Hepatocyte (in vitro differentiated cells): ENCODE measurements around the gene FRY.

ENCODE experiments used
- CTCF ChIP-seq: fragments of 200-600 bp; sonication (generic); IDR thresholded peaks from 2 replicates; pipeline ENCODE4 v1.5.1; 2016; ENCODE audit warnings: antibody characterized with exemption, mild to moderate bottlenecking; ENCODE audit not compliant: poor library complexity
- EZH2 ChIP-seq: fragments of 200-600 bp; sonication (generic); IDR thresholded peaks from 2 replicates; pipeline ENCODE4 v1.6.1; 2016; ENCODE audit warnings: antibody characterized with exemption, mild to moderate bottlenecking, borderline replicate concordance
- EZH2phosphoT487 ChIP-seq: fragments of 200-600 bp; sonication (generic); IDR thresholded peaks from one replicate; pipeline ENCODE4 v1.6.1; 2018; ENCODE audit warnings: antibody characterized with exemption, mild to moderate bottlenecking, low read depth, moderate library complexity; ENCODE audit not compliant: unreplicated experiment, severe bottlenecking

- TF ChIP-seq CTCF (no peak), EZH2 (no peak), EZH2phosphoT487 (no peak)
These were observed 18.4 kb upstream of the FRY start for GRCh38 chr13:32013181-32013580.
